Natural killer cell (primary cell): ENCODE measurements around the gene TMEM175. TPM values are rescaled to one million over a fixed set of nuclear protein-coding genes. Genes with fewer than 3 reads are reported as not detected.

ENCODE experiments used
- ATAC-seq, 3 donors: fragments of 150-1000 bp in 2 of 3; fragments of 200-7000 bp in 1 of 3; cut with Tn5 transposase; 1 replicate in 1 of 3; 2 replicates in 2 of 3; pipeline ENCODE4 v1.10.0; 2021; ENCODE audit warnings: mild to moderate bottlenecking in 2 of 3, moderate library complexity in 2 of 3
- DNase-seq, 2 donors: peaks; one replicate each; pipeline versions ENCODE4 v3.0.0 to v3.0.0-alpha.2; 2013 to 2021; ENCODE audit warnings: mixed read lengths in 1 of 2
- H3K27ac ChIP-seq: one replicate; pipeline ENCODE4 v1.5.1; 2013; ENCODE audit warnings: mild to moderate bottlenecking, low read length
- H3K27me3 ChIP-seq: one replicate; pipeline ENCODE4 v1.6.1; 2013; ENCODE audit warnings: low read length; ENCODE audit not compliant: control insufficient read depth, insufficient read depth
- H3K36me3 ChIP-seq: one replicate; pipeline ENCODE4 v1.6.1; 2013; ENCODE audit warnings: low read length; ENCODE audit not compliant: control insufficient read depth, insufficient read depth
- H3K4me1 ChIP-seq: one replicate; pipeline ENCODE4 v1.6.1; 2013; ENCODE audit warnings: low read length; ENCODE audit not compliant: control insufficient read depth, insufficient read depth
- H3K4me3 ChIP-seq: one replicate; pipeline ENCODE4 v1.5.1; 2013; ENCODE audit warnings: low read length
- H3K9me3 ChIP-seq: one replicate; pipeline ENCODE4 v1.6.1; 2013; ENCODE audit warnings: low read length; ENCODE audit not compliant: control insufficient read depth, insufficient read depth
- H3K27ac Mint-ChIP-seq, 2 donors: one replicate each; pipeline ENCODE4 v1.8.0; 2022; ENCODE audit warnings: mild to moderate bottlenecking in 2 of 2, mixed read lengths in 2 of 2, moderate library complexity in 1 of 2
- H3K27me3 Mint-ChIP-seq, 2 donors: one replicate each; pipeline ENCODE4 v1.8.0; 2022; ENCODE audit warnings: low read depth in 2 of 2, mixed read lengths in 2 of 2
- H3K36me3 Mint-ChIP-seq: one replicate; pipeline ENCODE4 v1.8.0; 2022; ENCODE audit warnings: mixed read lengths
- H3K4me1 Mint-ChIP-seq, 2 donors: one replicate each; pipeline ENCODE4 v1.8.0; 2022; ENCODE audit warnings: mixed read lengths in 2 of 2
- H3K4me3 Mint-ChIP-seq: one replicate; pipeline ENCODE4 v1.8.0; 2022; ENCODE audit warnings: mild to moderate bottlenecking, moderate library complexity, mixed read lengths
- H3K9me3 Mint-ChIP-seq, 2 donors: one replicate each; pipeline ENCODE4 v1.8.0; 2022; ENCODE audit warnings: mixed read lengths in 2 of 2
- CTCF ChIP-seq: fragments of 200-600 bp; IDR thresholded peaks from one replicate; pipeline ENCODE4 v1.8.0; 2022; ENCODE audit warnings: antibody characterized with exemption
- WGBS: methylation state at CpG from one replicate; pipeline ENCODE4 v1.1.7; 2013; ENCODE audit warnings: missing lambda C conversion rate; ENCODE audit not compliant: insufficient coverage; 5-methylcytosine and 5-hydroxymethylcytosine counted together
- intact Hi-C: fragments of 100-400 bp; cut with micrococcal nuclease; formaldehyde crosslinking; loops from one replicate; pipeline ENCODE4 v1.14.2; 2022
- total RNA-seq, 4 donors: library from RNA; stranded (reverse); fragments of 120-200 nt in 1 of 4; gene quantifications; one replicate each; pipeline versions ENCODE4 v1.2.3 to v1.2.4, GENCODE V29; 2013 to 2022

TMEM175 gene
- total RNA-seq, 3 donors from 2014 or later (not counting 1 experiment from before 2014, with no cell fraction given) = 72.8 to 79.8 (median 73.2) TPM

- no peak overlapping the region for H3K27ac ChIP-seq
These were observed 32.7 kb upstream of the TMEM175 start for GRCh38 chr4:899556-899906.

GRCh38 chr4:900073-900472 lies 32.2 kb upstream of the TMEM175 start:
- Histone ChIP-seq H3K27me3 (no peaks in the 10 kb centered on the region), H3K4me1 (no peaks in the 10 kb centered on the region), H3K4me3 (no peak overlapping the region), H3K27ac (no peak overlapping the region), H3K36me3 (peaks cover 38% of the 10 kb centered on the region), H3K9me3 (no peaks in the 10 kb centered on the region)
- DNase-seq (no peak), ATAC-seq (no peak)
- WGBS = 97% methylated on average over 26 of the region's 26 CpGs
- Mint-ChIP-seq H3K4me3 (no peak overlapping the region), H3K4me1 (peaks cover 13 to 26% of the 10 kb centered on the region in 2 donors), H3K36me3 (no peaks in the 10 kb centered on the region), H3K27me3 (no peaks in the 10 kb centered on the region), H3K27ac (peak overlapping the region; percentile 61 to 69), H3K9me3 (no peaks in the 10 kb centered on the region)
- intact Hi-C loops = no loop called here
- no peak for TF ChIP-seq CTCF

More at GRCh38 chr4:899556-899906, 32.7 kb upstream of the TMEM175 start:
- Histone ChIP-seq H3K4me1 (no peaks in the 10 kb centered on the region), H3K4me3 (no peak overlapping the region), H3K27me3 (no peaks in the 10 kb centered on the region), H3K36me3 (peaks cover 34% of the 10 kb centered on the region), H3K9me3 (no peaks in the 10 kb centered on the region)
- ATAC-seq = no peak
- 97% methylated on average over 12 of the region's 12 CpGs for WGBS
- no peak for DNase-seq
- H3K36me3 Mint-ChIP-seq = no peaks in the 10 kb centered on the region
- no peaks in the 10 kb centered on the region for H3K9me3 Mint-ChIP-seq
- H3K4me3 Mint-ChIP-seq = peak overlapping the region; percentile 9
- TF ChIP-seq CTCF = no peak
- peak overlapping the region; percentile 30 to 59 for H3K27ac Mint-ChIP-seq
- intact Hi-C loops = no loop called here
- H3K4me1 Mint-ChIP-seq = peaks cover 13 to 26% of the 10 kb centered on the region in 2 donors
- H3K27me3 Mint-ChIP-seq = no peaks in the 10 kb centered on the region

GRCh38 chr4:900721-901120 lies 31.5 kb upstream of the TMEM175 start:
- Mint-ChIP-seq H3K27me3 (no peaks in the 10 kb centered on the region), H3K27ac (peak overlapping the region; percentile 61 to 69), H3K36me3 (no peaks in the 10 kb centered on the region), H3K4me3 (no peak overlapping the region), H3K4me1 (peaks cover 13 to 26% of the 10 kb centered on the region in 2 donors), H3K9me3 (no peaks in the 10 kb centered on the region)
- no peaks in the 10 kb centered on the region for H3K27me3 ChIP-seq
- H3K27ac ChIP-seq = no peak overlapping the region
- H3K4me3 ChIP-seq = no peak overlapping the region
- ATAC-seq (no peak), DNase-seq (no peak)
- H3K36me3 ChIP-seq = peaks cover 31% of the 10 kb centered on the region
- H3K4me1 ChIP-seq = no peaks in the 10 kb centered on the region
- no peaks in the 10 kb centered on the region for H3K9me3 ChIP-seq
- intact Hi-C loops = no loop called here
- WGBS = over 99% methylated on average over 6 of the region's 6 CpGs
- TF ChIP-seq CTCF = no peak

- Histone ChIP-seq H3K9me3 (no peaks in the 10 kb centered on the region), H3K27me3 (no peaks in the 10 kb centered on the region), H3K36me3 (peaks cover 34% of the 10 kb centered on the region), H3K4me1 (no peaks in the 10 kb centered on the region), H3K4me3 (no peak overlapping the region), H3K27ac (no peak overlapping the region)
- Mint-ChIP-seq H3K36me3 (no peaks in the 10 kb centered on the region), H3K27ac (peak overlapping the region; percentile 61 to 69), H3K27me3 (no peaks in the 10 kb centered on the region), H3K4me3 (no peak overlapping the region), H3K4me1 (peaks cover 13 to 26% of the 10 kb centered on the region in 2 donors), H3K9me3 (no peaks in the 10 kb centered on the region)
- ATAC-seq (no peak), DNase-seq (no peak)
- no peak for TF ChIP-seq CTCF
- intact Hi-C loops = no loop called here
- 89% methylated on average over 28 of the region's 28 CpGs for WGBS
These were observed 30.9 kb upstream of the TMEM175 start for GRCh38 chr4:901192-901910.
